ENCODE results near the gene IGSF22. TPM values are rescaled to one million over a fixed set of nuclear protein-coding genes. Genes with fewer than 3 reads are reported as not detected.
A peak's percentile ranks its signal among the peaks of the same experiment; 100 is the strongest.
"Not testable (repeated sequence)": the region's sequence is repeated elsewhere in the genome, so short reads cannot be mapped to it uniquely, and the experiment has no call there.

IGSF22 gene
- total and polyA plus RNA-seq, 9 of the 15 experiments (the other 6 are each of a cell fraction or from before 2014, with no cell fraction given), result not detected

GRCh38 chr11:18692941-18693760 is 32.8 kb downstream of the IGSF22 start (continued):
- peak; percentile 50 to 71; a peak in 3 of 4 replicates for TF ChIP-seq TEAD1 (CRISPR knock-in tag; IDR thresholded peaks at IDR 0.05)
- peak; percentile 87 for TF ChIP-seq TFAP4 (CRISPR knock-in tag; IDR thresholded peaks at IDR 0.05; ENCODE audit: borderline replicate concordance)
- no peak for TF ChIP-seq SRSF3 (IDR thresholded peaks at IDR 0.05; ENCODE audit: insufficient read depth, low read length)
- TF ChIP-seq ATF4 (CRISPR knock-in tag; IDR thresholded peaks at IDR 0.05), result no peak
- no peak for TF ChIP-seq KAT8 (IDR thresholded peaks at IDR 0.05; ENCODE audit: low read depth)
- TF ChIP-seq NFIC (IDR thresholded peaks at IDR 0.05), result peak; percentile 34; the same call in 1 of the 2 replicates

GRCh38 chr11:18691467-18692140 is 34.4 kb downstream of the IGSF22 start:
- in situ Hi-C loops (cut with MboI); TF ChIP-seq NR2C2 (CRISPR knock-in tag; IDR thresholded peaks at IDR 0.05): not testable (repeated sequence)
- peak; percentile 44 for TF ChIP-seq FOSL1 (tag; conservative IDR thresholded peaks at IDR 0.05)
- TF ChIP-seq NR2C2 (tag; IDR thresholded peaks at IDR 0.05), result peak; percentile 81
- peak; percentile 48; the same call in 1 of the 2 replicates for TF ChIP-seq SMARCA4 (IDR thresholded peaks at IDR 0.05)
- TF ChIP-seq SMARCA5 (IDR thresholded peaks at IDR 0.05), result peak; percentile 20; the same call in 1 of the 2 replicates
- peak; percentile 53 for TF ChIP-seq TFE3 (CRISPR knock-in tag; IDR thresholded peaks at IDR 0.05)
- peak; percentile 90 for TF ChIP-seq ZNF449 (CRISPR knock-in tag; IDR thresholded peaks at IDR 0.05)
- peak in 1 of 2 experiments; percentile 95; a peak in 3 of 4 replicates for TF ChIP-seq SRF (CRISPR knock-in tag; IDR thresholded peaks at IDR 0.05)
- TF ChIP-seq RHOXF2B (CRISPR knock-in tag; conservative IDR thresholded peaks at IDR 0.05), result peak; percentile 90

More at GRCh38 chr11:18691467-18692140, 34.4 kb downstream of the IGSF22 start:
- H3K9me1 ChIP-seq (ENCODE audit: control insufficient read depth, insufficient read depth, low read length); intact Hi-C loops (cut with micrococcal nuclease); POLR2A ChIA-PET; H3K27me3 ChIP-seq (ENCODE audit: control insufficient read depth in 2 of 2, insufficient read depth in 2 of 2, low read length in 2 of 2); H4K20me1 ChIP-seq (replicated peaks; ENCODE audit: control insufficient read depth, insufficient read depth, low read length); BruUV-seq (replicated peaks); H3K9ac ChIP-seq (ENCODE audit: insufficient read depth in 1 of 2, low read depth in 2 of 2, low read length in 2 of 2); CTCF ChIA-PET (ENCODE audit: low intra/inter-chr PET ratio); H3K79me2 ChIP-seq (ENCODE audit: control insufficient read depth, insufficient read depth, low read length); H3K36me3 ChIP-seq (ENCODE audit: control insufficient read depth, insufficient read depth, low read length); H3K9me3 ChIP-seq (replicated peaks; ENCODE audit: control insufficient read depth, insufficient read depth, low read depth, low read length); H3K4me3 ChIP-seq; H3K27ac ChIP-seq (ENCODE audit: extremely low read depth, low read depth, low read length): not testable (repeated sequence)
- H3K4me2 ChIP-seq (ENCODE audit: insufficient read depth, low read length), result peak overlapping the region; percentile 46
- WGBS (ENCODE audit: insufficient coverage, low coverage, missing lambda C conversion rate), result 31% methylated on average over 4 of the region's 4 CpGs
- peak in 1 of 4 experiments; percentile 66 for DNase-seq (ENCODE audit: extremely low read depth in 1 of 4, low spot score in 3 of 4)
- H2AFZ ChIP-seq (ENCODE audit: low read depth, low read length), result peak overlapping the region; percentile 72
- peak; percentile 78 for FAIRE-seq
- H3K4me1 ChIP-seq (replicated peaks in 1 of 2; ENCODE audit: control insufficient read depth in 2 of 2, insufficient read depth in 2 of 2, low read length in 2 of 2), result peaks cover 3 to 17% of the 10 kb centered on the region in 2 experiments
- ATAC-seq, result peak; percentile 47

Measured in K562 (cell line).